Duodenal mucosa (tissue), 2 donors: ENCODE data around the gene MTMR2.
A peak's percentile ranks its signal among the peaks of the same experiment; 100 is the strongest.

Experiments used
- H3K27ac ChIP-seq: one replicate; pipeline ENCODE4 v1.7.0; 2013; ENCODE audit warnings: low read depth, low read length
- H3K27me3 ChIP-seq, 2 donors: one replicate each; pipeline ENCODE4 v1.7.0; 2013; ENCODE audit warnings: low read length in 2 of 2, control low read depth in 1 of 2; ENCODE audit not compliant: insufficient read depth in 2 of 2, control insufficient read depth in 1 of 2
- H3K36me3 ChIP-seq, 2 donors: one replicate each; pipeline ENCODE4 v1.7.0; 2013; ENCODE audit warnings: low read length in 2 of 2, control low read depth in 1 of 2; ENCODE audit not compliant: insufficient read depth in 2 of 2, control insufficient read depth in 1 of 2
- H3K4me1 ChIP-seq, 2 donors: one replicate each; pipeline ENCODE4 v1.7.0; 2013; ENCODE audit warnings: low read length in 2 of 2, control low read depth in 1 of 2; ENCODE audit not compliant: insufficient read depth in 2 of 2, control insufficient read depth in 1 of 2
- H3K4me3 ChIP-seq, 2 donors: one replicate each; pipeline ENCODE4 v1.7.0; 2013; ENCODE audit warnings: low read length in 2 of 2, low read depth in 1 of 2
- H3K9ac ChIP-seq, 2 donors: one replicate each; pipeline ENCODE4 v1.7.0; 2013; ENCODE audit warnings: low read length in 2 of 2, low read depth in 1 of 2
- H3K9me3 ChIP-seq, 2 donors: one replicate each; pipeline ENCODE4 v1.7.0; 2013; ENCODE audit warnings: low read length in 2 of 2, control low read depth in 1 of 2; ENCODE audit not compliant: control insufficient read depth in 1 of 2

The MTMR2 gene

DNA sequence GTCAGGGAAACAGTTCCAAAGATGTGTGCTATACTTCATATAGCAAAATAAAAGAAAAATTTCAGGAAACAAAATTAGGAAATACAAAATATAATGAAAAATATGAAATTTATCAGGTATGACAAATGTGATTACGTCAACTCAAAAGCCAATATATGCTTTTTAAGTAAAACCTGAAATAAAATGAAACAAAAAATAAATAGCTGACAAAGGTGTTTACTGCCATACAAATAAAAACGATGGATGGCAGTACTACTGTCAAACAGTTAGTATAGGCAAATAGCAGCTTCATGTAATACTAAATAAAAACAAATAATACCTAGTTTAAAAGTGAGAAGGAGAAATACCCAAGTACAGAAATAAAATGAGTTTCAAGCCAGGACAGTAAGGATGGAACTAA lies 119.9 kb downstream of the MTMR2 start:
- Histone ChIP-seq H3K36me3 (peaks cover 9 to 45% of the 10 kb centered on the region in 2 donors), H3K27ac (no peak overlapping the region), H3K27me3 (no peaks in the 10 kb centered on the region), H3K9ac (no peak overlapping the region), H3K9me3 (no peaks in the 10 kb centered on the region), H3K4me3 (no peak overlapping the region), H3K4me1 (no peaks in the 10 kb centered on the region)

DNA sequence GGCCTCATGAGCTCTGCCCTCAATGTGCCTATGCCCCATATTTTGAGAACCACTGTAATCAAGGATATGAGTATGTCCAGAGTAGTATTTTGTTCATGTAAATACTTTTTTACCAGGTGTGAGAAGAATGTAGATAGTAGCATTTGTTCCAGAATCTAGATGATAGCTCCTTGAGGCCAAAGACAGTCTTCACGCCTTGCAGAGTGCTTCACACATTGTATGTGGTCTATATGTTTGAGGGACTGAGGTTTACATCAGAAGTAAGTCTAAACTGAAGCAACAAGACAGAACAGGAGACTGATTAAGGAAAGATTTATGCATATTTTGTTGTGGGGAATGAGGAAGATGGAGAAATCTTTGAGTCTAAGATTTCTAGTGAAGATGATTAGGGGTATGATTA lies 121.1 kb downstream of the MTMR2 start:
- Histone ChIP-seq H3K9me3 (no peaks in the 10 kb centered on the region), H3K4me1 (no peaks in the 10 kb centered on the region), H3K27me3 (no peaks in the 10 kb centered on the region), H3K27ac (no peak overlapping the region), H3K36me3 (peaks cover 9 to 45% of the 10 kb centered on the region in 2 donors), H3K4me3 (no peak overlapping the region), H3K9ac (no peak overlapping the region)

DNA sequence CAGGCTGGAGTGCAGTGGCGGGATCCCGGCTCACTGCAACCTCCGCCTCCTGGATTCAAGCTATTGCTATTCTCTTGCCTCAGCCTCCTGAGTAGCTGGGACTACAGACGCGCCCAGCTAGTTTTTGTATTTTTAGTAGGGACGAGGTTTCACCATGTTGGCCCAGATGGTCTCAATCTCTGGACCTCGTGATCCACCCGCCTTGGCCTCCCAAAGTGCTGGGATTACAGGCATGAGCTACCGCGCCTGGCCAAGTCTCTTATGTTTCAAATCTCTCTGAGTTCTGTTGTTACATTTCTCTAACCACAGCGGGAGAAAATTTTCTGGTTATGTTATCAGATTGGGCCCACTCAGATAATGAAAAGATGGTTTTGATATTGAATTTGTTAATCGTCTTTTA lies 123.5 kb downstream of the MTMR2 start:
- peaks cover 3 to 34% of the 10 kb centered on the region in 2 donors for H3K36me3 ChIP-seq
- no peaks in the 10 kb centered on the region for H3K27me3 ChIP-seq

DNA sequence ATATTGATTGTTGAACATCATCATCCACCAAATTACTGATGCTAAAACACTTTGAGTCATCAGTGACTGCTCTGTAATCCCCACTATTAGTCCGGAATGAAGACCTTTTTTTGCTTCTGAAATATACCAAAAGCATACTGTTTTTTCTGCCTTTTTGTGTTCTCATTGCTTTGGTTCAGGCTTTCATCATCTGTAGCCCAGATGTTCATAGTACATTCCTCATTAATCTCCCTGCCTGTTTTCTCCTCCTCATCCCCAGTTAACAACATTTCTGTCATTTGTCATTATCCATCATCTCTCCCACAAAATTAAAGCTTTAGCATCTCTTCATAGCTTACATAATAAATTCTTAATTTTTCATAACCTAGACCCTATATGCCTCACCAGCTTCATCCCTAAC lies 124.4 kb downstream of the MTMR2 start:
- Histone ChIP-seq H3K4me1 (peaks cover 0 to 13% of the 10 kb centered on the region in 2 donors), H3K27me3 (no peaks in the 10 kb centered on the region), H3K4me3 (no peak overlapping the region), H3K27ac (no peak overlapping the region), H3K36me3 (peaks cover 3 to 34% of the 10 kb centered on the region in 2 donors), H3K9ac (no peak overlapping the region), H3K9me3 (no peaks in the 10 kb centered on the region)

More for the DNA sequence above, 123.5 kb downstream of the MTMR2 start:
- Histone ChIP-seq H3K9me3 (no peaks in the 10 kb centered on the region), H3K4me1 (peaks cover 0 to 7% of the 10 kb centered on the region in 2 donors), H3K4me3 (no peak overlapping the region), H3K9ac (no peak overlapping the region), H3K27ac (no peak overlapping the region)

DNA sequence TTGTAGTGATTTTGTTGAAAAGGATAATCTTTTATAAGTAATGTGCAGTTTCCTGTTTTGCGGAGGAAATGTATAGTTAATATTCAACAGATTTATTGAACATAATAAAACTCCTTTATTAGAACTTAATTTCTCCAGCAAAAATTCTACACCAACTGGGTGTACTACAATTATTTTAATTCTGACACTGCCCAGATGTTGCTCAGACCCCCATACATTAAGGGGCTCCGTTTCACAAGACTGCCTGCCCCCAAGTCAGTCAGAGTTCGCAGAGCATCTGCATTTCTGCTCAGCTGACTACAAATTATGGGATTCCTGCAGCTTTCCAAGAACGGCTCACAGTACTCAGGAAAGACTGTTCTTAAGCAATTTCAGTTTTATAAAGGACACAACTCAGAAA lies 127.4 kb downstream of the MTMR2 start:
- Histone ChIP-seq H3K9ac (no peak overlapping the region), H3K4me1 (peaks cover 9 to 41% of the 10 kb centered on the region in 2 donors), H3K36me3 (peaks cover 3 to 16% of the 10 kb centered on the region in 2 donors), H3K9me3 (no peaks in the 10 kb centered on the region), H3K4me3 (peak overlapping the region in 1 of 2 donors; percentile 38), H3K27me3 (no peaks in the 10 kb centered on the region), H3K27ac (no peak overlapping the region)

DNA sequence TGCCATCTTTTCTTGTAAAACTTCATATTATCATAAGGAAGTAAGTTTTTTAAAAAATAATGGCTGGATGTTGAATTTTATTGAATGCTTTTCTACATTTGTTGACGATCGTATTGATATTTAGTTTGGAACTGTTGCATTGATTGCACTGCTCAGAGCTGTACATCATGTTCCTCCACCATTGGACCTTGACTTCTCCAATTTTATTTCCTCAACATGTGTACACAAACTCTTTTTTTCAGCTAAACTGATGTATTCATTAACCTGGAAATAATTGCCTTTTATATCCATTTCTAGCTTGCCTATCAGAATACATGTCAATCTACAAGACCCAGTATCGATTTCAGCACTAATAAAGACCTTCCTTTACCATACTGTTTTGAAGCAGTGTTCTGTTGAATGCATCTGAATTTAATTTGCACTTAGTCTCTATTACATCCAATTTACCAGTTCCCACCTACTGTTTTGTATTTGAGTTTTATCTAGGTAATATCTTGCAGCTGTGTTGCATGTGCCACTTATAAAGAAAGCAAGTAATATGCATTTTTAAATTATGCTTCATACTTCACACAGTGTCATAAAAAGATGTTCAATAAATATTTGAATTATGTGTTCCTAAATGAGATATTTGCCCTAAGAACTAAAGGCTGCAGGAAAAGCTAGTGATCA lies 128.1 kb downstream of the MTMR2 start:
- H3K9ac ChIP-seq = no peak overlapping the region
- H3K4me1 ChIP-seq = peaks cover 12 to 41% of the 10 kb centered on the region in 2 donors
- H3K27me3 ChIP-seq = no peaks in the 10 kb centered on the region
- peak overlapping the region in 1 of 2 donors; percentile 38 for H3K4me3 ChIP-seq
- H3K36me3 ChIP-seq = peaks cover 3 to 11% of the 10 kb centered on the region in 2 donors
- no peaks in the 10 kb centered on the region for H3K9me3 ChIP-seq
- no peak overlapping the region for H3K27ac ChIP-seq

DNA sequence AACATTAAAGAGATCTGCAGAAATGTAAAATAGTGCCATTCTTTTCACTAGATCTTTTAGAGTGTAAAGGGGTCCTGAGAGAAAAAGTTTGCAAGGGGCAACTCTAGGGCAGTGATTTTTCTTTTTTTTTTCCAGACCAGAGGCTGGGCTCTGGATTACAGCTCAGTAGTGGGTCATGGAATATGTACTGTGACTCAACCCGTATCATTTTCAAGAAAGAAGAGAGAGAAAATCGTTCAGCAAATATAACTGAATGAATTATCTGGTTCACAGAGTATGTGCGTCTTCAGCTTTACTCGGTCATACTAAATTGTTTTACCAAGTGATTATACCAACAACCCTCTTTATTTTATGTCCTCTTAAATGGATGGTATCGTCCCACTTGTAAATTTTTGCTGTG lies 129.8 kb downstream of the MTMR2 start:
- Histone ChIP-seq H3K9me3 (no peaks in the 10 kb centered on the region), H3K9ac (peak overlapping the region in 1 of 2 donors; percentile 23), H3K36me3 (no peaks in the 10 kb centered on the region), H3K4me1 (peaks cover 12 to 41% of the 10 kb centered on the region in 2 donors), H3K27ac (no peak overlapping the region), H3K4me3 (peak overlapping the region in 1 of 2 donors; percentile 26), H3K27me3 (no peaks in the 10 kb centered on the region)

- H3K9ac ChIP-seq = no peak overlapping the region
- no peaks in the 10 kb centered on the region for H3K9me3 ChIP-seq
- peaks cover 20 to 48% of the 10 kb centered on the region in 2 donors for H3K4me1 ChIP-seq
- H3K36me3 ChIP-seq = no peaks in the 10 kb centered on the region
- no peak overlapping the region for H3K27ac ChIP-seq
- H3K27me3 ChIP-seq = no peaks in the 10 kb centered on the region
- H3K4me3 ChIP-seq = peak overlapping the region in 1 of 2 donors; percentile 87
These were observed 130.8 kb downstream of the MTMR2 start for GRCh38 chr11:95793116-95793515.

- H3K36me3 ChIP-seq = no peaks in the 10 kb centered on the region
- H3K27ac ChIP-seq = no peak overlapping the region
- peaks cover 24 to 51% of the 10 kb centered on the region in 2 donors for H3K4me1 ChIP-seq
- H3K4me3 ChIP-seq = peak overlapping the region; percentile 87 to 92
- H3K9me3 ChIP-seq = no peaks in the 10 kb centered on the region
- no peaks in the 10 kb centered on the region for H3K27me3 ChIP-seq
- H3K9ac ChIP-seq = peak overlapping the region in 1 of 2 donors; percentile 95
These were observed 131.2 kb downstream of the MTMR2 start for GRCh38 chr11:95792700-95793099.

GRCh38 chr11:95792200-95792599 lies 131.7 kb downstream of the MTMR2 start:
- H3K36me3 ChIP-seq = no peaks in the 10 kb centered on the region
- peaks cover 24 to 51% of the 10 kb centered on the region in 2 donors for H3K4me1 ChIP-seq
- H3K9ac ChIP-seq = peak overlapping the region; percentile 94 to 95
- peak overlapping the region; percentile 87 to 92 for H3K4me3 ChIP-seq
- H3K9me3 ChIP-seq = no peaks in the 10 kb centered on the region
- no peaks in the 10 kb centered on the region for H3K27me3 ChIP-seq
- peak overlapping the region; percentile 3 for H3K27ac ChIP-seq
